Stimulated activated CD4-positive, alpha-beta T cell treated with anti-CD3 and anti-CD28 coated beads, Interleukin-15, amount 100 ng/mL, for 24 hours (primary cell): ENCODE measurements around the gene ACHE.
"Not testable (repeated sequence)": the region's sequence is repeated elsewhere in the genome, so short reads cannot be mapped to it uniquely, and the experiment has no call there.

Experiments used
- DNase-seq: peaks from one replicate; pipeline ENCODE4 v3.0.0-alpha.2; 2020

The ACHE gene

GRCh38 chr7:100860702-100861615, 34.7 kb downstream of the ACHE start:
- DNase-seq: no peak

GRCh38 chr7:100859856-100860255, 35.8 kb downstream of the ACHE start:
- no peak for DNase-seq

GRCh38 chr7:100856871-100857282, 38.8 kb downstream of the ACHE start:
- DNase-seq: no peak

- DNase-seq: no peak
Observed at GRCh38 chr7:100855515-100855914, 40.2 kb downstream of the ACHE start.

- DNase-seq: not testable (repeated sequence)
Observed at GRCh38 chr7:100854899-100855298, 40.8 kb downstream of the ACHE start.

GRCh38 chr7:100854146-100854895, 41.4 kb downstream of the ACHE start:
- no peak for DNase-seq

GRCh38 chr7:100852048-100852872, 43.4 kb downstream of the ACHE start, which contains the start of gene SLC12A9:
SLC12A9 (plus strand) TSS chr7:100852713; CDS start chr7:100854198, 1,485 bp downstream.
- peak; percentile 94 for DNase-seq

- DNase-seq: no peak
Observed at GRCh38 chr7:100847360-100847759, 48.3 kb downstream of the ACHE start.

GRCh38 chr7:100840470-100841100, 55.1 kb downstream of the ACHE start:
- DNase-seq: no peak
